RCC 7860 (cell line): Measurements from ENCODE around the gene PRR12.

Source experiments
- DNase-seq: peaks from one replicate; pipeline ENCODE4 v3.0.0-alpha.2; 2015; ENCODE audit warnings: low spot score
- FAIRE-seq: peaks from 2 replicates; lab custom pipeline; 2012; peaks lifted over from hg19 to GRCh38; lab: Jason Lieb, UNC

The PRR12 gene

GRCh38 chr19:49559928-49560327 lies 31.1 kb upstream of the PRR12 start:
- DNase-seq (no peak), FAIRE-seq (no peak)

- FAIRE-seq = no peak
- no peak for DNase-seq
Observed at GRCh38 chr19:49560358-49560900, 30.6 kb upstream of the PRR12 start.

- no peak for DNase-seq
- no peak for FAIRE-seq
Observed at GRCh38 chr19:49564616-49565045, 26.4 kb upstream of the PRR12 start.

- DNase-seq (no peak), FAIRE-seq (no peak)
Observed at GRCh38 chr19:49565261-49565660, 25.7 kb upstream of the PRR12 start.

GRCh38 chr19:49566302-49566701 lies 24.7 kb upstream of the PRR12 start:
- DNase-seq (no peak), FAIRE-seq (no peak)

- DNase-seq = no peak
- no peak for FAIRE-seq
Observed at GRCh38 chr19:49567861-49568441, 23.0 kb upstream of the PRR12 start.

- peak; percentile 60 for FAIRE-seq
Observed at GRCh38 chr19:49570138-49570856, 20.7 kb upstream of the PRR12 start.

GRCh38 chr19:49570997-49571676 lies 19.8 kb upstream of the PRR12 start:
- no peak for FAIRE-seq

More at GRCh38 chr19:49570138-49570856, 20.7 kb upstream of the PRR12 start:
- DNase-seq = peak; percentile 68

GRCh38 chr19:49573009-49573408 lies 18.0 kb upstream of the PRR12 start:
- DNase-seq (no peak), FAIRE-seq (no peak)

More at GRCh38 chr19:49570997-49571676, 19.8 kb upstream of the PRR12 start:
- DNase-seq = no peak

- FAIRE-seq (no peak), DNase-seq (no peak)
Observed at GRCh38 chr19:49573425-49573824, 17.6 kb upstream of the PRR12 start.

- FAIRE-seq = no peak
- no peak for DNase-seq
Observed at GRCh38 chr19:49574206-49574755, 16.7 kb upstream of the PRR12 start.

GRCh38 chr19:49579193-49579592 lies 11.8 kb upstream of the PRR12 start:
- DNase-seq (no peak), FAIRE-seq (no peak)

- FAIRE-seq (no peak), DNase-seq (no peak)
Observed at GRCh38 chr19:49579947-49580263, 11.1 kb upstream of the PRR12 start.

GRCh38 chr19:49580264-49581006 lies 10.5 kb upstream of the PRR12 start, which contains the start of gene NOSIP:
TSS of gene NOSIP (minus strand) at chr19:49580556. CDS start at chr19:49560691, 19,865 bp downstream.
- peak; percentile 56 for FAIRE-seq
- peak; percentile 85 for DNase-seq

- no peak for FAIRE-seq
- DNase-seq = no peak
Observed at GRCh38 chr19:49581007-49581508, 9.9 kb upstream of the PRR12 start, which contains the start of gene PRRG2. TSS of gene PRRG2 (plus strand) at chr19:49581316. CDS start at chr19:49583220, 1,904 bp downstream.

GRCh38 chr19:49583239-49583638 lies 7.7 kb upstream of the PRR12 start:
- no peak for DNase-seq
- FAIRE-seq = no peak

GRCh38 chr19:49585023-49585422 lies 6.0 kb upstream of the PRR12 start:
- no peak for DNase-seq
- FAIRE-seq = no peak

GRCh38 chr19:49587227-49587626 lies 3.8 kb upstream of the PRR12 start:
- DNase-seq = no peak
- no peak for FAIRE-seq

- FAIRE-seq (no peak), DNase-seq (no peak)
Observed at GRCh38 chr19:49588365-49589122, 2.4 kb upstream of the PRR12 start.

- FAIRE-seq (no peak), DNase-seq (no peak)
Observed at GRCh38 chr19:49589502-49589905, 1.5 kb upstream of the PRR12 start.
